Measurements from ENCODE around the gene IL1RAPL1. TPM values are rescaled to one million over a fixed set of nuclear protein-coding genes. Genes with fewer than 3 reads are reported as not detected.

IL1RAPL1 gene
- total RNA-seq, 1 experiment from 2014 or later = 1.1 TPM

DNA sequence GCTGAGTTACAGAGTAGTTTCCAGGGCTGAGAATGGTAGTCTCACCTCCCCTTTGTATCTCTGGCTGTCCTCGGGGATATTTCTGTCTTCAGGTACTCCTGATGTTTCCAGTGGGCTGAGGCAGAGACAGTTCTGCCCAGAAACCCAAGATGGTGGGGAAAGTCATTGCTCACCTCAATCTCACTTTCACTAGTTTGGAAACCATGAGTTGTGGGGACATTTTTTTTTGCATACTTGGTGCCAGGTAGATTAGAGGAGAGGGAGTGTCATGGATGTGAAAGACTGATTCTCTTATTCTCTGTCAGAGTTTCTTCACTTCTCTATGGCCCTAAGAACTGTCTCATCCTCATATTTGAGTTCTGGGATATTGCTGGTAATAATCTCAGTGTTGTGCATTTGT is 919.5 kb downstream of the IL1RAPL1 start:
- DNase-seq (ENCODE audit: low read depth) = no peak

GRCh38 chrX:29518100-29518499 is 930.9 kb downstream of the IL1RAPL1 start:
- DNase-seq (ENCODE audit: low read depth) = no peak

DNA sequence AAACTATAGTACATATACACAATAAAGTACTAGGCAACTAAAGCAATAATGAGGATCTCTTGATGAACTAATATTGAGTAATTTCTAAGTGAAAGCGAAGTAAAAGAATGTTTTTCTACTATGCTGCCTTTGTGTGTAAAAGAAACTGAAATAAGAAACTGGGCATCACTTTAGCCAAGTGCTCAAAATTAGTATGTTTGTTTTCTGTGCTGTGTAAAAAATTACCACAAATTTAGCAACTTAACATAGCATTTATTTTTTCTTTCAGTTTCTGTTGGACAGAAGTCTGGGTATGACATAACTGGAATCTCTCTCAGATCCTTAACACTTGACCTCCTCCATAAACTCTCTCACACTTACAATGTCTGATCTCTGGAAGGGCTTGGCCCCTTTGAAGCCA is 941.0 kb downstream of the IL1RAPL1 start:
- DNase-seq (ENCODE audit: low read depth) = no peak

DNA sequence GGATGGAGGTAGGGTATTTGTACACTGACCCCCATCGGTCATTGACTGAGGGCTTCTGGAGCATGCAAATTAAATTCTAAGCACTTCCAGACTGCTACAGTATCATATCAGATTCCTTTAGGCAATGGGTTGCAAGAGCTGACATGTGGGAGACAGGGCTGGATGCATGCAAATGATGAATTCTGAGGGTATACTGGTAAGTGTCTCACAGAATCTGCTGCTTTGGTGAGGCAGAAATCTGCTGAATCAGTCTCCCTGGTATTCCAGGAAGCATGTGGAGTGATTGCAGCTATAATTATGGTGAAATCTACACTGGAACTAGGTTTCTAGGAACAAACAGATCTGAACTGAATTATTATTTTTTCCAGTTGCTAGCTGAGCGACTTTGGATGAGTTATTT is 943.3 kb downstream of the IL1RAPL1 start:
- peak; percentile 28 for DNase-seq (ENCODE audit: low read depth)

DNA sequence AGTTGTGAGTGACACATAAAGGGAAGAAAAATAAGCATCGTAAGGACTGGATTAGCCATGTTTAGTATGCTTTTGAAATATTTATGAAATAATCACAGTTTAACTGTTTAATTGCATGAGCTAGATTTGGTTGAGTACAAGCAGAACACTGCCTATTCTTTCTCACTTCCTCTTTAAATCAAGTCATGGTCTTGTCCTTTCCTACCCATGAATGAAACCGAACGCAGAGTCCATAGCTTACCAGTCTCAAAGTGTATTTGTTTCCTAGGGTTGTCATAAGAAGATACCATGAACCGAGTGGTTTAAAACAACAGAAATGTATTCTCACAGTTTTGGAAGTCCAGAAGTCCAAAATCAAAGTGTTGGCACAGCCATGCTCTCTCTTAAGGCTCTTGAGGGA is 944.1 kb downstream of the IL1RAPL1 start:
- DNase-seq (ENCODE audit: low read depth) = no peak

GRCh38 chrX:29535212-29536162 is 948.2 kb downstream of the IL1RAPL1 start:
- DNase-seq (ENCODE audit: low read depth) = peak; percentile 36

- no peak for DNase-seq (ENCODE audit: low read depth)
Observed at GRCh38 chrX:29541038-29541437, 953.8 kb downstream of the IL1RAPL1 start.

GRCh38 chrX:29542152-29542551 is 954.9 kb downstream of the IL1RAPL1 start:
- DNase-seq (ENCODE audit: low read depth) = no peak

- no peak for DNase-seq (ENCODE audit: low read depth)
Observed at GRCh38 chrX:29545878-29546277, 958.6 kb downstream of the IL1RAPL1 start.

DNA sequence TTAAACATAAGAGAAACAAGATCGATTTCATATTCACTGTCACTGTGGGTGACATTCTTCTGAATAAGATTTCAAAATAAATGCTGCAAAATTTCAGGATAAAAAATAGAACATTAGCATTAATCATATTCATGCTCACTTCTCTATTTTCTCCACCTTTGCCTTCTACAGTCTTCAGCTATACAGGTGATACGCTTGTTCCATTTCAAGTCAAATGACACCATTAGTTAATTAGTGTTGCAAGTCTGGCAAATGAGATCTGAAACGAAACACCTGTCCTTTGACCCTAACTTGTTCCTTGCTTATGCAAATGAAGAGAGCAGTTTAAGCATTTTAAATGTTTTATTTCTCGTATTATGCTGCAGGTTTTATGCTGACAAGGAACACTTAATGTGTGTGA is 960.6 kb downstream of the IL1RAPL1 start:
- no peak for DNase-seq (ENCODE audit: low read depth)

- DNase-seq (ENCODE audit: low read depth) = no peak
Observed at GRCh38 chrX:29553542-29553941, 966.3 kb downstream of the IL1RAPL1 start.

DNA sequence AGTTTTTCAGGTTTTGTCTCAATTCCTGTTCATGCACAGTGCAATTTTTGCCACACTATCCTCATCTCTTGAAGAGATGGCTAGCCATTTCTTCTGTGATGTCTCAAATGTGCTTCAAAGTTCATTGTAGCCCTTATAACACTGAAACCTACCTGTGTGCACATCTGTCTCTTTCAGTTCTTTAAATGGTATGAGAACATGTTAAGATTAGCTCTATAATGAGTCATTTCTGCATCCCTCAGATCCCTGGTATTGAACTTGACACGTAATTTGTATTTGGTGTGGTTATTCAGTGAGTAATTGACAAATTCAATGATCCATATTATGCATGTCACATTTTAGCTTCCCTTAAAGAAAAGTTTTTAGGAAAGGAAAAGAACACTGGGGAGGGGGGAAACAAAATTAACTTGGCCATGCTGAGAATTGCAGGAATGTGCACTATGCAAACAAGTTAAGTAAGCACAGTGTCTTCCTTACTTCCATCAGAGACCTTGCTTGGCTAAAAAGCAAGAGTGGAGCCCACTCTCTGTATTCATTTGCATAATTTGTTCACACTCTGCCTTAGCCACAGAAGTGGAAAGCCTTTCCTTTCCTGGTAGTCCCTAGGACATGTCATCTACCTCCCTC is 968.3 kb downstream of the IL1RAPL1 start:
- DNase-seq (ENCODE audit: low read depth) = no peak

DNA sequence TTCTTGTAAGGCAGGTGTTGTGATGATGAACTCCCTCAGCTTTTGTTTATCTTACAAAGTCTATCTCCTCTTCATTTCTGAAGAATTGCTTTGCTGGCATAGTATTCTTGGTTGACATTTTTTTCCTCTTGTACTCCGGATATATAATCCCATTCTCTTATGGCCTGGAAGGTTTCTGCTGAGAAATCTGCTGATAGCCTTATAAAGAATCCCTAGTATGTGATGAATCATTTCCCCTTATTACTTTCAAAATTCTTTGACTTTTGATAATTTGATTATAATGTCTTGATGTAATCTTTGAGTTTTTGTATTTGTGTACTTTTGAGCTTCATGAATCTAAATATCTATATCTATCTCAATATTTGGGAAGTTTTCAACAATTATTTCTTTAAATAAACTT is 972.8 kb downstream of the IL1RAPL1 start:
- DNase-seq (ENCODE audit: low read depth) = no peak

DNA sequence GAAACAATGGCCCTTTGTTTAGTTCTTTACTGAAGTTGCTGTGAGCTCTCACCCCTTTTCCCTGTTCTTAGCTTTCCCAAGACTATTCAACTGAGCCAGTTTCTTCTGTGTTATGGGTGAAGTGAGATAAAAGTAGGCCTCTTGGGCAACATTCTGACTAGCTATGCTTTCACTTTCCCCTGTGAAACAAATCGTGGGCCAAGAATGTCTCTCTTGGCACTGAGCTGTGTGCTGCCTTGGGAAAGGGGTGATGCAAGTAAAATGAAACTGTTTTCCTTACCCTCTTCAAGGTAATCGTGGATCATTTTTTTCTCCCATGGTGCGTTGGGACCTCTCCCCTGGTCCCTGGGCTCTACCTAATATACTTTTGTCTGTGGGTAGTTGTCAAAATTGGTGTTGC is 974.2 kb downstream of the IL1RAPL1 start:
- no peak for DNase-seq (ENCODE audit: low read depth)

GRCh38 chrX:29580560-29580959 is 993.3 kb downstream of the IL1RAPL1 start:
- no peak for DNase-seq (ENCODE audit: low read depth)

GRCh38 chrX:29581223-29581622 is 994.0 kb downstream of the IL1RAPL1 start:
- DNase-seq (ENCODE audit: low read depth) = no peak

GRCh38 chrX:29587107-29587506 is 999.9 kb downstream of the IL1RAPL1 start:
- DNase-seq (ENCODE audit: low read depth) = no peak

GRCh38 chrX:29590921-29591320 is 1003.7 kb downstream of the IL1RAPL1 start:
- no peak for DNase-seq (ENCODE audit: low read depth)

- no peak for DNase-seq (ENCODE audit: low read depth)
Observed at GRCh38 chrX:29604381-29604780, 1017.1 kb downstream of the IL1RAPL1 start.

DNA sequence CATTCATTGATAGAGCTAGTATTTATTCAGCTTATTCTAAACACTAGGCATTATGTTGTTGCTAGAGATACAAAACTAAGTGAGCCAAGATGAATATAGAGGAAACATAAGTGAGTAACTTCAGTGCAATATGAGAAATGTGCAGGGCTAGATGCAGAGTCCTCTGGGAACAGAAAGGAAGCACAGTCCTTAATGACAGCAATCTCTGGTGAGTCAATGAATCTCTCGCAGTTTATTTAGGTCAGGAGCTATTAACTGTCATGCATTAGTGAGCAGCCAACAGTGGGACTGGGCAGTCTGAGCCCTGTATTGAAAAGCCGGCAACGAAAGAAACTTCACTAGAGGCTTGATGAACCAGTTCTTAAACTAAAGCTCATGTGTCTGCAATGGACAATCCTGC is 1030.0 kb downstream of the IL1RAPL1 start:
- peak; percentile 63 for DNase-seq (ENCODE audit: low read depth)

- DNase-seq (ENCODE audit: low read depth) = peak; percentile 18
Observed at GRCh38 chrX:29617725-29618124, 1030.5 kb downstream of the IL1RAPL1 start.

- DNase-seq (ENCODE audit: low read depth) = no peak
Observed at GRCh38 chrX:29627833-29628232, 1040.6 kb downstream of the IL1RAPL1 start.

DNA sequence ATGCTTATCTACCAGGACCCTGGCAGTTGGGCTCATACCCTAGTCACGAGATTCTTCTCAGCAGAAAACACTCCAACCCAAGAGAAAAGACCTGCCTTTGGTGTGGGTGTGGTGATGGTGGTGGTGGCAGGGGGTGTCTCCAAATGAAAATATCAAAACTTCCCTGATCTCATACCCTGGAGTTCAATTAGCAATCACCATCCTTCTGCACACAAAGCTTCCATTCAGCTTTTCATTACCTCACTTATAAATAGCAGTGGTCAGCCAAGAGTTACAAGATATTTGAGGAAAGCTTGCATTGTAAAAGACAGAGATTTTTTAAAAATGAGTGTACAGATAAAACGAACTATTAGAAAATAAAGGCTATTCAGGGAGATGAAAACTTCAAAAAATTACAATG is 1047.3 kb downstream of the IL1RAPL1 start:
- DNase-seq (ENCODE audit: low read depth) = no peak
